HL-60 (cell line): ENCODE results near the gene PABPN1.
"Not testable (repeated sequence)": the region's sequence is repeated elsewhere in the genome, so short reads cannot be mapped to it uniquely, and the experiment has no call there.

Source experiments
- DNase-seq, 2 experiments: peaks; one replicate each; pipeline ENCODE4 v3.0.0-alpha.2; 2010 to 2020; ENCODE audit warnings: low read depth in 1 of 2, low spot score in 1 of 2
- H3K27ac ChIP-seq: fragments of 250-450 bp; sonication (Bioruptor Pico); replicated peaks from 2 replicates; pipeline ENCODE4 v1.5.1; 2020; ENCODE audit warnings: mild to moderate bottlenecking, moderate library complexity
- H3K27me3 ChIP-seq: fragments of 250-450 bp; sonication (Bioruptor Pico); 2 replicates; pipeline ENCODE4 v1.5.1; 2021; ENCODE audit warnings: mild to moderate bottlenecking, moderate library complexity; ENCODE audit not compliant: insufficient read depth, poor library complexity, severe bottlenecking
- H3K4me3 ChIP-seq: replicated peaks from 2 replicates; pipeline ENCODE4 v1.5.1; 2011; ENCODE audit warnings: mild to moderate bottlenecking, control low read depth, low read length; ENCODE audit not compliant: insufficient read depth
- GABPA ChIP-seq: IDR thresholded peaks from 2 replicates; pipeline ENCODE4 v1.6.1; 2012; ENCODE audit warnings: low read depth
- POLR2AphosphoS5 ChIP-seq: IDR thresholded peaks from 2 replicates; pipeline ENCODE4 v1.6.1; 2012; ENCODE audit warnings: low read depth
- SPI1 ChIP-seq: IDR thresholded peaks from 2 replicates; pipeline ENCODE4 v1.6.1; 2012; ENCODE audit warnings: low read depth, mild to moderate bottlenecking, borderline replicate concordance
- TF ChIP-seq, protein P1 (sequence below): IDR thresholded peaks from 2 replicates; pipeline ENCODE4 v1.6.1; 2012; ENCODE audit warnings: low read depth; ENCODE audit not compliant: insufficient replicate concordance
- TF ChIP-seq, protein P2 (sequence below): IDR thresholded peaks from one replicate; pipeline ENCODE4 v1.5.1; 2011; ENCODE audit warnings: low read length, control low read depth, inconsistent platforms; ENCODE audit not compliant: insufficient read depth

The PABPN1 gene

DNA sequence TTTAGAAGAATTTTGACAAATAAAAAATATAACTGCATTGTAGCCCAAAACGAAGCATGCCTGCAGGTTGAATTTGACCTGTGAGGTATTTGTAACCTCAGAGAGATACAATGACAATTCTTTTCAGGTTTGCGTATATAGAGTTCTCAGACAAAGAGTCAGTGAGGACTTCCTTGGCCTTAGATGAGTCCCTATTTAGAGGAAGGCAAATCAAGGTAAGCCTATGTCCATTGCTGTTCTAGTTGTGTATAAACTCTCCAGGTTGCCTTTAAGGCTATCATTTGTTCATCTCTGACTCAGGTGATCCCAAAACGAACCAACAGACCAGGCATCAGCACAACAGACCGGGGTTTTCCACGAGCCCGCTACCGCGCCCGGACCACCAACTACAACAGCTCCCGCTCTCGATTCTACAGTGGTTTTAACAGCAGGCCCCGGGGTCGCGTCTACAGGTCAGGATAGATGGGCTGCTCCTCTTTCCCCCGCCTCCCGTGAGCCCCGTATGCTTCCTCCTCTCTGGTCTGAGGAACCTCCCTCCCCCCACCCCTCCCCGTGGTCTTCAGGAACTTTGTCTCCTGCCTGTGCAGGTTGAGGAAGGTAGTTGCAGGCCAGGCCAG lies 2.7 kb downstream of the PABPN1 start:
- DNase-seq: no peak
- no peak overlapping the region for H3K27ac ChIP-seq
- H3K4me3 ChIP-seq: no peak overlapping the region
- TF ChIP-seq POLR2AphosphoS5 (no peak), SPI1 (no peak), GABPA (no peak)
- TF ChIP-seq, protein P1, sequence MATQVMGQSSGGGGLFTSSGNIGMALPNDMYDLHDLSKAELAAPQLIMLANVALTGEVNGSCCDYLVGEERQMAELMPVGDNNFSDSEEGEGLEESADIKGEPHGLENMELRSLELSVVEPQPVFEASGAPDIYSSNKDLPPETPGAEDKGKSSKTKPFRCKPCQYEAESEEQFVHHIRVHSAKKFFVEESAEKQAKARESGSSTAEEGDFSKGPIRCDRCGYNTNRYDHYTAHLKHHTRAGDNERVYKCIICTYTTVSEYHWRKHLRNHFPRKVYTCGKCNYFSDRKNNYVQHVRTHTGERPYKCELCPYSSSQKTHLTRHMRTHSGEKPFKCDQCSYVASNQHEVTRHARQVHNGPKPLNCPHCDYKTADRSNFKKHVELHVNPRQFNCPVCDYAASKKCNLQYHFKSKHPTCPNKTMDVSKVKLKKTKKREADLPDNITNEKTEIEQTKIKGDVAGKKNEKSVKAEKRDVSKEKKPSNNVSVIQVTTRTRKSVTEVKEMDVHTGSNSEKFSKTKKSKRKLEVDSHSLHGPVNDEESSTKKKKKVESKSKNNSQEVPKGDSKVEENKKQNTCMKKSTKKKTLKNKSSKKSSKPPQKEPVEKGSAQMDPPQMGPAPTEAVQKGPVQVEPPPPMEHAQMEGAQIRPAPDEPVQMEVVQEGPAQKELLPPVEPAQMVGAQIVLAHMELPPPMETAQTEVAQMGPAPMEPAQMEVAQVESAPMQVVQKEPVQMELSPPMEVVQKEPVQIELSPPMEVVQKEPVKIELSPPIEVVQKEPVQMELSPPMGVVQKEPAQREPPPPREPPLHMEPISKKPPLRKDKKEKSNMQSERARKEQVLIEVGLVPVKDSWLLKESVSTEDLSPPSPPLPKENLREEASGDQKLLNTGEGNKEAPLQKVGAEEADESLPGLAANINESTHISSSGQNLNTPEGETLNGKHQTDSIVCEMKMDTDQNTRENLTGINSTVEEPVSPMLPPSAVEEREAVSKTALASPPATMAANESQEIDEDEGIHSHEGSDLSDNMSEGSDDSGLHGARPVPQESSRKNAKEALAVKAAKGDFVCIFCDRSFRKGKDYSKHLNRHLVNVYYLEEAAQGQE: no peak
- TF ChIP-seq, protein P2, sequence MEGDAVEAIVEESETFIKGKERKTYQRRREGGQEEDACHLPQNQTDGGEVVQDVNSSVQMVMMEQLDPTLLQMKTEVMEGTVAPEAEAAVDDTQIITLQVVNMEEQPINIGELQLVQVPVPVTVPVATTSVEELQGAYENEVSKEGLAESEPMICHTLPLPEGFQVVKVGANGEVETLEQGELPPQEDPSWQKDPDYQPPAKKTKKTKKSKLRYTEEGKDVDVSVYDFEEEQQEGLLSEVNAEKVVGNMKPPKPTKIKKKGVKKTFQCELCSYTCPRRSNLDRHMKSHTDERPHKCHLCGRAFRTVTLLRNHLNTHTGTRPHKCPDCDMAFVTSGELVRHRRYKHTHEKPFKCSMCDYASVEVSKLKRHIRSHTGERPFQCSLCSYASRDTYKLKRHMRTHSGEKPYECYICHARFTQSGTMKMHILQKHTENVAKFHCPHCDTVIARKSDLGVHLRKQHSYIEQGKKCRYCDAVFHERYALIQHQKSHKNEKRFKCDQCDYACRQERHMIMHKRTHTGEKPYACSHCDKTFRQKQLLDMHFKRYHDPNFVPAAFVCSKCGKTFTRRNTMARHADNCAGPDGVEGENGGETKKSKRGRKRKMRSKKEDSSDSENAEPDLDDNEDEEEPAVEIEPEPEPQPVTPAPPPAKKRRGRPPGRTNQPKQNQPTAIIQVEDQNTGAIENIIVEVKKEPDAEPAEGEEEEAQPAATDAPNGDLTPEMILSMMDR: no peak
- H3K27me3 ChIP-seq: no peaks in the 10 kb centered on the region

DNA sequence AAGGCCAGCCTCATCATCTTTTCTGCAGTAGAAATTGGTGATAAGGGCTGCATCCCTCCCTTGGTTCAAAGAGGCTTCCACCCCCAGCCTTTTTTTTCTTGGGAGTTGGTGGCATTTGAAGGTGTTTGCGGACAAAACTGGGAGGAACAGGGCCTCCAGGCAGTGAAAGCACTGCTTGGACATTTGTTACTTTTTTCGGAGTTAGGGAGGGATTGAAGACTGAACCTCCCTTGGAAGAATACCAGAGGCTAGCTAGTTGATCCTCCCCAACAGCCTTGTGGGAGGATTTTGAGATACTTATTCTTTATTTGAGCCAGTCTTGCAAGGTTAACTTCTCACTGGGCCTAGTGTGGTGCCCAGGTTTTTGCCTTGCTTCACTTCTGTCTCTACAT lies 3.2 kb downstream of the PABPN1 start:
- no peak for DNase-seq
- TF ChIP-seq, protein P1: no peak
- TF ChIP-seq POLR2AphosphoS5 (no peak), SPI1 (no peak), GABPA (no peak)
- TF ChIP-seq, protein P2: no peak
- no peak overlapping the region for H3K27ac ChIP-seq
- H3K4me3 ChIP-seq: no peak overlapping the region
- H3K27me3 ChIP-seq: no peaks in the 10 kb centered on the region

DNA sequence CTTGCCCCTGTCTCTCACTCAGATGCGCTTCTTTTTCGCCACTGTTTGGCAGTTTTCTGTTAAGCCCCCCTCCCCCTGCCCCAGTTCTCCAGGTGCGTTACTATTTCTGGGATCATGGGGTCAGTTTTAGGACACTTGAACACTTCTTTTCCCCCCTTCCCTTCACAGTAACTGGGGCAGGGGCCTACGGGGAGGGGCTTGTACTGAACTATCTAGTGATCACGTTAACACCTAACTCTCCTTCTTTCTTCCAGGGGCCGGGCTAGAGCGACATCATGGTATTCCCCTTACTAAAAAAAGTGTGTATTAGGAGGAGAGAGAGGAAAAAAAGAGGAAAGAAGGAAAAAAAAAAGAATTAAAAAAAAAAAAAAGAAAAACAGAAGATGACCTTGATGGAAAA lies 3.7 kb downstream of the PABPN1 start:
- no peak overlapping the region for H3K27ac ChIP-seq
- no peak for TF ChIP-seq POLR2AphosphoS5
- TF ChIP-seq, protein P2: no peak
- TF ChIP-seq SPI1: no peak
- no peak for TF ChIP-seq GABPA
- TF ChIP-seq, protein P1: no peak
- no peak for DNase-seq
- H3K27me3 ChIP-seq: no peaks in the 10 kb centered on the region
- H3K4me3 ChIP-seq: no peak overlapping the region

DNA sequence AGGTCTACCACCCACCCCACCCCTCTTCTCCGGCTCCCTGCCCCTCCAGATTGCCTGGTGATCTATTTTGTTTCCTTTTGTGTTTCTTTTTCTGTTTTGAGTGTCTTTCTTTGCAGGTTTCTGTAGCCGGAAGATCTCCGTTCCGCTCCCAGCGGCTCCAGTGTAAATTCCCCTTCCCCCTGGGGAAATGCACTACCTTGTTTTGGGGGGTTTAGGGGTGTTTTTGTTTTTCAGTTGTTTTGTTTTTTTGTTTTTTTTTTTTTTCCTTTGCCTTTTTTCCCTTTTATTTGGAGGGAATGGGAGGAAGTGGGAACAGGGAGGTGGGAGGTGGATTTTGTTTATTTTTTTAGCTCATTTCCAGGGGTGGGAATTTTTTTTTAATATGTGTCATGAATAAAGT lies 4.5 kb downstream of the PABPN1 start:
- not testable (repeated sequence) for H3K4me3 ChIP-seq, H3K27me3 ChIP-seq, H3K27ac ChIP-seq, DNase-seq
